K562 (cell line): ENCODE results near the gene GPRC5B. TPM values are rescaled to one million over a fixed set of nuclear protein-coding genes. Genes with fewer than 3 reads are reported as not detected.

ENCODE experiments used
- ATAC-seq: fragments of 200-7000 bp; cut with Tn5 transposase; 3 replicates; pipeline ENCODE4 v1.9.1; 2020; ENCODE audit warnings: moderate library complexity
- BruUV-seq: library from RNA; stranded (reverse); fragments of 400-500 nt; replicated peaks from 2 replicates; lab custom pipeline; 2021; lab: Mats Ljungman, UMichigan
- CTCF ChIA-PET: fragments of 300-600 bp; formaldehyde crosslinking; extraction: SDS; loops from one replicate; lab custom pipeline; 2021; ENCODE audit warnings: low intra/inter-chr PET ratio; lab: Yijun Ruan, JAX
- POLR2A ChIA-PET: fragments of 300-600, 350-650 bp; sonication (Branson Sonifier 250); formaldehyde crosslinking; extraction: SDS; loops from one replicate; lab custom pipeline; 2021; ENCODE audit warnings: antibody characterized with exemption, inconsistent platforms; lab: Yijun Ruan, JAX
- DNase-seq, 4 experiments: peaks; one replicate each; pipeline versions ENCODE4 v3.0.0 to v3.0.0-alpha.2; 2011 to 2018; ENCODE audit warnings: low spot score in 3 of 4, mixed read lengths in 3 of 4; ENCODE audit errors: extremely low read depth in 1 of 4
- FAIRE-seq: peaks from 2 replicates; lab custom pipeline; 2011; peaks lifted over from hg19 to GRCh38; lab: Jason Lieb, UNC
- H2AFZ ChIP-seq: 2 replicates; pipeline ENCODE4 v1.6.0; 2011; ENCODE audit warnings: low read depth, low read length, control low read depth, inconsistent platforms
- H3K27ac ChIP-seq: fragments of 200-600 bp; 3 replicates; pipeline ENCODE4 v1.8.0; 2011; ENCODE audit warnings: low read depth, mild to moderate bottlenecking, control low read depth, inconsistent platforms, low read length, moderate library complexity, mixed read lengths; ENCODE audit errors: extremely low read depth
- H3K27me3 ChIP-seq, 2 experiments: fragments of 300-600 bp in 1 of 2; 2 replicates in 1 of 2; 3 replicates in 1 of 2; pipeline versions ENCODE4 v1.6.0 to v1.8.0; 2011; ENCODE audit warnings: inconsistent platforms in 2 of 2, low read length in 2 of 2, mild to moderate bottlenecking in 1 of 2, mixed read lengths in 1 of 2, moderate library complexity in 1 of 2; ENCODE audit not compliant: control insufficient read depth in 2 of 2, insufficient read depth in 2 of 2
- H3K36me3 ChIP-seq: fragments of 300-600 bp; 3 replicates; pipeline ENCODE4 v1.8.0; 2011; ENCODE audit warnings: mild to moderate bottlenecking, low read length, inconsistent platforms; ENCODE audit not compliant: control insufficient read depth, insufficient read depth
- H3K4me1 ChIP-seq, 2 experiments: fragments of 200-600 bp in 1 of 2; replicated peaks in 1 of 2; 2 replicates in 1 of 2; 3 replicates in 1 of 2; pipeline versions ENCODE4 v1.5.1 to v1.8.0; 2011; ENCODE audit warnings: inconsistent platforms in 2 of 2, low read length in 2 of 2, mild to moderate bottlenecking in 1 of 2, mixed read lengths in 1 of 2, moderate library complexity in 1 of 2; ENCODE audit not compliant: control insufficient read depth in 2 of 2, insufficient read depth in 2 of 2
- H3K4me2 ChIP-seq: 2 replicates; pipeline ENCODE4 v1.6.1; 2011; ENCODE audit warnings: low read length, control low read depth, inconsistent platforms, mixed read lengths; ENCODE audit not compliant: insufficient read depth
- H3K4me3 ChIP-seq: fragments of 200-600 bp; sonication (generic), shearing (Covaris generic); 2 replicates; pipeline ENCODE4 v1.5.1; 2016; ENCODE audit warnings: control low read depth, inconsistent platforms
- H3K79me2 ChIP-seq: fragments of 200-600 bp; 3 replicates; pipeline ENCODE4 v1.8.0; 2011; ENCODE audit warnings: low read length, inconsistent platforms; ENCODE audit not compliant: control insufficient read depth, insufficient read depth
- H3K9ac ChIP-seq, 2 experiments: 2 replicates each; pipeline versions ENCODE4 v1.6.0 to v1.6.1; 2011; ENCODE audit warnings: low read depth in 2 of 2, low read length in 2 of 2, control low read depth in 1 of 2, inconsistent platforms in 1 of 2, mild to moderate bottlenecking in 1 of 2, mixed read lengths in 1 of 2; ENCODE audit not compliant: insufficient read depth in 1 of 2
- H3K9me1 ChIP-seq: one replicate; pipeline ENCODE4 v1.6.0; 2011; ENCODE audit warnings: inconsistent platforms, mild to moderate bottlenecking, low read length, moderate library complexity; ENCODE audit not compliant: control insufficient read depth, insufficient read depth
- H3K9me3 ChIP-seq: replicated peaks from 2 replicates; pipeline ENCODE4 v1.5.1; 2011; ENCODE audit warnings: low read depth, low read length, inconsistent platforms; ENCODE audit not compliant: control insufficient read depth, insufficient read depth
- H4K20me1 ChIP-seq: replicated peaks from 2 replicates; pipeline ENCODE4 v1.6.1; 2011; ENCODE audit warnings: low read length, inconsistent platforms, mixed read lengths; ENCODE audit not compliant: control insufficient read depth, insufficient read depth
- MLLT1 ChIP-seq, 2 experiments: fragments of 450-650 bp; IDR thresholded peaks; 2 replicates each; pipeline ENCODE4 v1.6.1; 2016
- MTA2 ChIP-seq: fragments of 450-650 bp; IDR thresholded peaks from 2 replicates; pipeline ENCODE4 v1.6.1; 2016; ENCODE audit warnings: low read depth
- WGBS: fragments of 100-300 bp; shearing (Covaris generic); methylation state at CpG from one replicate; pipeline ENCODE4 v1.1.6; 2016; ENCODE audit warnings: low coverage, mixed read lengths; ENCODE audit not compliant: insufficient coverage; ENCODE audit errors: missing lambda C conversion rate; 5-methylcytosine and 5-hydroxymethylcytosine counted together
- in situ Hi-C: fragments of 300-500 bp; cut with MboI; formaldehyde crosslinking; loops from 4 replicates; pipeline ENCODE4 v1.15.0; 2018; ENCODE audit warnings: inconsistent platforms, mixed read lengths
- intact Hi-C: fragments of 100-400 bp; cut with micrococcal nuclease; formaldehyde crosslinking; loops from 2 replicates; pipeline ENCODE4 v1.14.2; 2022
- polyA plus RNA-seq, 8 experiments: library from polyadenylated mRNA; depleted of rRNA in 4 of 8; stranded (reverse) in 5 of 8; unstranded in 3 of 8; fragments of >200 nt; fragmentation: Nextera tagmentation in 2 of 8; fragmentation: Illumina TruSeq in 1 of 8; extraction: Ambion mirVana in 2 of 8; extraction: Trizol in 1 of 8; gene quantifications; 2 replicates each; pipeline versions ENCODE4 v1.2.1 to v1.2.3, GENCODE V29; 2011 to 2014; ENCODE audit warnings: inconsistent platforms in 1 of 8, missing spikeins in 1 of 8
- total RNA-seq, 7 experiments: library from RNA; depleted of rRNA in 6 of 7; stranded (reverse); fragments of >200 nt in 6 of 7; fragmentation: Illumina TruSeq in 2 of 7; extraction: Trizol in 2 of 7; gene quantifications; 2 replicates each; pipeline versions ENCODE4 v1.2.1 to v1.2.3, GENCODE V29; 2011 to 2021; ENCODE audit warnings: low replicate concordance in 1 of 7

GPRC5B gene
- total and polyA plus RNA-seq, 9 of the 15 experiments (the other 6 are each of a cell fraction or from before 2014, with no cell fraction given): 0.65 to 5.5 (median 1.3) TPM

DNA sequence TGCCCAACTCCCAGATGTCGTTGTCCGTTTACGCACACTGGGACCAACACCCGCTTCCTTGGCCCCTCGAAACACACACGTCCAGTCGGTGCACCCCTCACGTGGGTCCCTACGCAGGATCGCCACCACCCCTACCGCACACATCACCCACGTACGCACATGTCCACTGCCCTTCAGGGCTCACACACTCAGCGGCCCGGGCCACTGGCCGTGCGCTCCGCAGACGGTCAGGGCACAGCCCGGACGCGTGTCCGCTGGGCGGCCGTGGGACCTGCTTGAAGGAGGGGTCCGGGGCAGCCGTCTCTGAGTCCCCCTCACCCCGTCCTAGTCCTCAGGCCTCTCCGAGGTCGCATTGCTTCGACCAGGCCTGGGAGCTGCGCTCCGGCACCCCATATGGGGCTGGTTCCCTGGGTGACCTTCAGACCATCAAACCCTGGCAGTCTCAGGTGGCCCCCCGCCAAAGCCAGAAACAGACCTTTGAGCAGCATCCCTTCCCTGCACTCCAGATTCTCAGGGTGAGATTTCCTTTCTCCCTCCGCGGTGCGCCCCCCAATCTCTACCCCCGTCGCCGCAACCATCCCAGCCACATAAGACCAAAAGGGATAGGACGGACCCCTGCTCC lies 914 bp upstream of the GPRC5B start:
- 0 out of 4 replicates have a peak, but pooled peaks of 1 of the 2 experiments have one; percentile 38 for TF ChIP-seq MLLT1 (IDR thresholded peaks at IDR 0.05)
- TF ChIP-seq MTA2: no peak
- no TSS peak for BruUV-seq
- no peak overlapping the region for H3K4me3 ChIP-seq
- H3K36me3 ChIP-seq: no peaks in the 10 kb centered on the region
- no peaks in the 10 kb centered on the region for H3K9me3 ChIP-seq
- no peaks in the 10 kb centered on the region for H4K20me1 ChIP-seq
- no peak for DNase-seq
- in situ Hi-C loops: loop anchor here (5.0 to 25.0 kb wide), 2 partner anchors 283 to 498 kb away; no protein-coding TSS in a partner anchor
- no peak for ATAC-seq
- H3K27me3 ChIP-seq: peaks cover 0 to 26% of the 10 kb centered on the region in 2 experiments; a peak in 3 of 5 replicates
- H3K4me2 ChIP-seq: no peak overlapping the region; the same call in 1 of the 2 replicates
- H3K4me1 ChIP-seq: peaks cover 3 to 25% of the 10 kb centered on the region in 2 experiments; a peak in 3 of 5 replicates
- no peak overlapping the region for H3K27ac ChIP-seq
- CTCF ChIA-PET: interaction anchor here (0.5 to 5.0 kb wide), 8 partner anchors 209 to 857 kb away, joined by 3 to 101 read pairs (median 6); no protein-coding TSS in a partner anchor
- H3K9ac ChIP-seq: no peak overlapping the region
- no peaks in the 10 kb centered on the region for H3K9me1 ChIP-seq
- FAIRE-seq: no peak
- 80% methylated on average over 27 of the region's 41 CpGs for WGBS
- POLR2A ChIA-PET: no interaction called here
- no peak overlapping the region for H2AFZ ChIP-seq
- intact Hi-C loops: loop anchor here (1.0 to 10.0 kb wide), 3 partner anchors 284 to 501 kb away; no protein-coding TSS in a partner anchor
- no peaks in the 10 kb centered on the region for H3K79me2 ChIP-seq
